ENCODE results near the gene MINDY4. TPM values are rescaled to one million over a fixed set of nuclear protein-coding genes. Genes with fewer than 3 reads are reported as not detected.
A peak's percentile ranks its signal among the peaks of the same experiment; 100 is the strongest.

Gene MINDY4
- total RNA-seq, 1 experiment from 2014 or later: 3.0 TPM

DNA sequence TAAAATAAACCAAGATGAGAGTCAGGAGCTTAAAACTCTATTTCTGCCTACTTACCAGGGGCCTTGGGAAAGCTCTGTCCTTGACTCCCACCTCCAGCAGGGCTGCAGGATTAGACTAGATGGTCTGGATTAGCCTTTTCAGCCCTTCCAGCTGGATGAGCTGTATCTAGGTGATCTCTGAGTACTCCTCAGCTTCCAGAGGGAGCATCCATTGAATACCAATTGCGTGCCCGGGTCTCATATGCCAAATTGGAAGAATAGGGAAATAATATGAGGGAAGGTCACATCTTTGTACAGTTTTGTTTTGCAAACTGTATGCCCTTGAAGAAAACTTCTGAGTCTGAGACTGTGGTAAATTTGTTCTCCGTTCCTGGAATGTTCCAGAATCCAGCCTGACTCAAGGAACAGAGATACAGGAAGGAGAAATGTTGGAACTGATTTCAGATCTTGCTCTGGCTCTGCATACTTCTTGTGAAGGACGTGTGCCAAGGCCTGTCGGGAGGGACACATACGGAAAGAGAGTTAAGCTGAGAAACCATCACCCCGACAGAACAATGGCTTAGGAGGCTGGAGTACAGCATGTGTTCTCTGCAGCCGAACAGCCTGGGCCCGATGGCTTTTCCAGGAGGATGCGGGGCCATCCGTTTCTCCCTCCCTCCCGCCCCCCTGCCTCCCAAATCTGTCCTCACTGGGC is 44.9 kb downstream of the MINDY4 start:
- intact Hi-C loops (cut with micrococcal nuclease): no loop called here
- no peaks in the 10 kb centered on the region for H3F3A ChIP-seq (ENCODE audit: low read length, unreplicated experiment)
- no peak overlapping the region for H3K4me2 ChIP-seq (ENCODE audit: low read length)
- H3K4me3 ChIP-seq (ENCODE audit: low read length): no peak overlapping the region
- H3K9me2 ChIP-seq (replicated peaks; ENCODE audit: low read length): no peaks in the 10 kb centered on the region
- H3K36me3 ChIP-seq (ENCODE audit: low read depth, low read length): no peaks in the 10 kb centered on the region
- no peaks in the 10 kb centered on the region for H3K9me3 ChIP-seq (ENCODE audit: low read length)
- no peaks in the 10 kb centered on the region for H4K20me1 ChIP-seq (ENCODE audit: low read length)
- ChIA-PET POLR2A (ENCODE audit: unreplicated experiment) (interaction anchor here (0.6 kb wide), 1 partner anchor 148 kb away, joined by 3 read pairs; no protein-coding TSS in a partner anchor), CTCF (no interaction called here)
- H3K4me1 ChIP-seq (ENCODE audit: insufficient read depth, low read length): peaks cover 6% of the 10 kb centered on the region; the same call in 1 of the 2 replicates
- ATAC-seq: no peak
- no peak overlapping the region for H3K9ac ChIP-seq (ENCODE audit: low read length)
- H3K79me2 ChIP-seq (ENCODE audit: low read length): no peaks in the 10 kb centered on the region
- DNase-seq: no peak
- TF ChIP-seq, protein P1, sequence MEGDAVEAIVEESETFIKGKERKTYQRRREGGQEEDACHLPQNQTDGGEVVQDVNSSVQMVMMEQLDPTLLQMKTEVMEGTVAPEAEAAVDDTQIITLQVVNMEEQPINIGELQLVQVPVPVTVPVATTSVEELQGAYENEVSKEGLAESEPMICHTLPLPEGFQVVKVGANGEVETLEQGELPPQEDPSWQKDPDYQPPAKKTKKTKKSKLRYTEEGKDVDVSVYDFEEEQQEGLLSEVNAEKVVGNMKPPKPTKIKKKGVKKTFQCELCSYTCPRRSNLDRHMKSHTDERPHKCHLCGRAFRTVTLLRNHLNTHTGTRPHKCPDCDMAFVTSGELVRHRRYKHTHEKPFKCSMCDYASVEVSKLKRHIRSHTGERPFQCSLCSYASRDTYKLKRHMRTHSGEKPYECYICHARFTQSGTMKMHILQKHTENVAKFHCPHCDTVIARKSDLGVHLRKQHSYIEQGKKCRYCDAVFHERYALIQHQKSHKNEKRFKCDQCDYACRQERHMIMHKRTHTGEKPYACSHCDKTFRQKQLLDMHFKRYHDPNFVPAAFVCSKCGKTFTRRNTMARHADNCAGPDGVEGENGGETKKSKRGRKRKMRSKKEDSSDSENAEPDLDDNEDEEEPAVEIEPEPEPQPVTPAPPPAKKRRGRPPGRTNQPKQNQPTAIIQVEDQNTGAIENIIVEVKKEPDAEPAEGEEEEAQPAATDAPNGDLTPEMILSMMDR (conservative IDR thresholded peaks at IDR 0.05; ENCODE audit: low read depth, low read length): no peak
- TF ChIP-seq EZH2 (IDR thresholded peaks at IDR 0.05; ENCODE audit: low read length, unreplicated experiment) (no peak), EZH2phosphoT487 (IDR thresholded peaks at IDR 0.05; ENCODE audit: borderline replicate concordance, low read length) (no peak)
- H2AFZ ChIP-seq (ENCODE audit: low read length): no peak overlapping the region
- BruUV-seq (replicated peaks): no TSS peak
- no peaks in the 10 kb centered on the region for H3K27me3 ChIP-seq (ENCODE audit: low read length)
- no peak overlapping the region for H3K27ac ChIP-seq (ENCODE audit: low read length)

GRCh38 chr7:30816645-30817370 is 45.6 kb downstream of the MINDY4 start:
- CTCF ChIA-PET: interaction anchor here (0.6 to 1.2 kb wide), 2 partner anchors 28 to 77 kb away, joined by 4 read pairs; no protein-coding TSS in a partner anchor

More at GRCh38 chr7:30816645-30817370, 45.6 kb downstream of the MINDY4 start:
- no peak overlapping the region for H3K27ac ChIP-seq (ENCODE audit: low read length)
- H3K9me3 ChIP-seq (ENCODE audit: low read length): no peaks in the 10 kb centered on the region
- ATAC-seq (peak; percentile 34; the same call in 1 of the 2 replicates), DNase-seq (no peak)
- TF ChIP-seq, protein P1 (conservative IDR thresholded peaks at IDR 0.05; ENCODE audit: low read depth, low read length): no peak
- no peak for TF ChIP-seq EZH2 (IDR thresholded peaks at IDR 0.05; ENCODE audit: low read length, unreplicated experiment)
- no peak overlapping the region for H3K9ac ChIP-seq (ENCODE audit: low read length)
- peaks cover 12% of the 10 kb centered on the region; the same call in 1 of the 2 replicates for H3K4me1 ChIP-seq (ENCODE audit: insufficient read depth, low read length)
- H3K9me2 ChIP-seq (replicated peaks; ENCODE audit: low read length): no peaks in the 10 kb centered on the region
- H2AFZ ChIP-seq (ENCODE audit: low read length): no peak overlapping the region
- no peaks in the 10 kb centered on the region for H4K20me1 ChIP-seq (ENCODE audit: low read length)
- H3K4me3 ChIP-seq (ENCODE audit: low read length): no peak overlapping the region
- POLR2A ChIA-PET (ENCODE audit: unreplicated experiment): interaction anchor here (0.6 kb wide), 1 partner anchor 148 kb away, joined by 3 read pairs; no protein-coding TSS in a partner anchor
- no TSS peak for BruUV-seq (replicated peaks)
- H3K36me3 ChIP-seq (ENCODE audit: low read depth, low read length): no peaks in the 10 kb centered on the region
- H3F3A ChIP-seq (ENCODE audit: low read length, unreplicated experiment): no peaks in the 10 kb centered on the region
- H3K4me2 ChIP-seq (ENCODE audit: low read length): no peak overlapping the region
- H3K27me3 ChIP-seq (ENCODE audit: low read length): no peaks in the 10 kb centered on the region
- H3K79me2 ChIP-seq (ENCODE audit: low read length): no peaks in the 10 kb centered on the region
- intact Hi-C loops (cut with micrococcal nuclease): no loop called here

Data from PC-3 (cell line).